Measurements from ENCODE around the gene ANKRD33B. TPM values are rescaled to one million over a fixed set of nuclear protein-coding genes. Genes with fewer than 3 reads are reported as not detected.

ANKRD33B gene
- total RNA-seq, 2 donors from 2014 or later = 10.9 to 18.9 TPM

DNA sequence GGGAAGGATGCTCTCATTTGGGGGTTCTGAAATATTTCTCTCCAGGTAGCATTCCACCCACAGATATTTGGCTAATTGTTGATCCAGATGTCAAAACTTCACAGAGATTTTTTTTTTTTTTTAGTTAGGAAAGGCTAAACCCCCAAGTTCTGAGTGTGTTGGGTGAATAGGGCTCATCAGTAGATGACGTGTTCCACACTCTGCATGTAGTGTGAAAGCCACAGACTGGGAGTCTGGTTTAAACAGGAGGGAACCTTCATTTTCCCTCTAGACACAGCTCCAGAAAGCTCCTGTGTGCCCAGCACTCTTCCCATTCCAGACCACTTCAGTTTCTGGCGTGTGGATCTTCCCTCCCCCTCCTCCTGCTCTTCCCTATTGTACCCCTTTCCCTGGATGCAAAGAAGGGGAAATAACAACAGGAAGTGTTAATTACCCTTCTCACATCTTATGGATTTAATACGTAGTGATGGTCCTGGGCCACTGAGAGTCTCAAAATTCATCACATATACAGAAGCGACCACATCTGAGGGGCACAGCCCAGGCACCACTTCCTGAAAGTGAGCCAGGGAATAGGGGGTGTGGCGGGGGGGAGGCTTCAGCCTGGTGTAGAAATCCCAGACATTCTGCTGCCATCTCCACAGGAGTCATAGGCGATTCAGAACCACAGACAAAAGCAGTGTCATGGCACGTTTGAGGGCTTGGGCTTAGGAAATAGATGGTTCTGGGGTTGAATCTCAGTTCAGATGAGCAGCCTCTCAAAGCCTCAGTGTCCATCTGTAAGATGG, 132.1 kb downstream of the ANKRD33B start:
- no peaks in the 10 kb centered on the region for H3K27me3 Mint-ChIP-seq

DNA sequence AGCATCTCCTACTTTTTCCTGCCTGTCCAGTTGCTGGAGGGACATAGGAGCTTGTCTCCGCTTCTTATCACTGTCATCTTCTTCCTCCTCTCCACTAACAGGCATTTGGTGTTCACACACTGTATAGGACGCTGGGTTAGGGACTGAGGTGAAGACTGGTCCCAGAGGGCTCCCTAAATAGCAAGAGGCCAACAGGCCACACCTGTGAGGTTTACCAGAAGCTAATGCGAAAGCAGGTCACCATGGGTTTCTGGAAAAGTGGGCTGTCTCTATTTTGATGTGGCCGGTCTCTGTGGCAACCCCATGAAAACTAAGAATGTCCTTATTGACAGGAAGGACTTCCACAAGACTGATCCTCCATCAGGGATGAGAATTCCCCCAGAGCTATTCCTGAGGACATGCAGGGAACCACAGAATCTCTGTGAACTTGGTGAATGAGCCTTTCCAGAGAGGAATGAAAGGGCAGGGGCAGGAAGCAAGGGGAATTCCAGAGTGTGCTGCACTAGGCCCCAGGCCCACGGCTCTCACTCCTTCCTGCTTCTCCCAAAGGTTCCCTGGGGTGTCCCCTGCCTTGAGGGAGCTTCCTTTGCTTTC, 135.5 kb downstream of the ANKRD33B start:
- Mint-ChIP-seq H3K27me3 (no peaks in the 10 kb centered on the region), H3K36me3 (no peaks in the 10 kb centered on the region), H3K9me3 (no peaks in the 10 kb centered on the region), H3K27ac (no peak overlapping the region), H3K4me3 (no peak overlapping the region), H3K4me1 (ENCODE audit: low read depth in 2 of 2) (peaks cover 28 to 33% of the 10 kb centered on the region in 2 donors)
- ATAC-seq = no peak
- DNase-seq (ENCODE audit: low spot score) = no peak

More for the DNA sequence above, 132.1 kb downstream of the ANKRD33B start:
- no peaks in the 10 kb centered on the region for H3K9me3 Mint-ChIP-seq
- peak overlapping the region; percentile 46 to 69 for H3K27ac Mint-ChIP-seq
- H3K36me3 Mint-ChIP-seq = no peaks in the 10 kb centered on the region
- peaks cover 21 to 24% of the 10 kb centered on the region in 2 donors for H3K4me1 Mint-ChIP-seq (ENCODE audit: low read depth in 2 of 2)
- peak overlapping the region; percentile 59 for H3K4me3 Mint-ChIP-seq
- ATAC-seq (peak; percentile 89 to 90), DNase-seq (ENCODE audit: low spot score) (no peak)

DNA sequence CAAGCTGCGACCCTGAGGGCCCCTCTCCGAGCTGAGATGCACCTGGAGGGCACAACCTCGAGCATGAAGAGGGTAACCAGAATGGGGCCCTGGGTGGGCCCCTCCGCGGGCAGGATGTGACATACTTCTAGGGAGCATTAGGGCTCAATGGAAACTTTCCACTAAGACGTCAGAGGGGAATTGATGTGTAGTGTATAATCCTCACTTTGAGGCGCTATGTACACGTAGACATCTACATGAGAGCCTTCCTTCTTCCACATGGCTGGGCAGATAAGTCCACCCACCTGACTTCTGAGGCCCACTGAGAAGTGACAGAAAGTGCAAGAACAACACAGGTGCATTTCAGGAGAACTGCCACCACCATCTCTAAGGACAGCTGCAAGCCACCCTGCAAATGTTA, 136.1 kb downstream of the ANKRD33B start:
- Mint-ChIP-seq H3K27me3 (no peaks in the 10 kb centered on the region), H3K9me3 (no peaks in the 10 kb centered on the region), H3K4me1 (ENCODE audit: low read depth in 2 of 2) (peaks cover 32 to 37% of the 10 kb centered on the region in 2 donors), H3K36me3 (no peaks in the 10 kb centered on the region), H3K4me3 (no peak overlapping the region), H3K27ac (no peak overlapping the region)
- ATAC-seq = no peak
- no peak for DNase-seq (ENCODE audit: low spot score)

DNA sequence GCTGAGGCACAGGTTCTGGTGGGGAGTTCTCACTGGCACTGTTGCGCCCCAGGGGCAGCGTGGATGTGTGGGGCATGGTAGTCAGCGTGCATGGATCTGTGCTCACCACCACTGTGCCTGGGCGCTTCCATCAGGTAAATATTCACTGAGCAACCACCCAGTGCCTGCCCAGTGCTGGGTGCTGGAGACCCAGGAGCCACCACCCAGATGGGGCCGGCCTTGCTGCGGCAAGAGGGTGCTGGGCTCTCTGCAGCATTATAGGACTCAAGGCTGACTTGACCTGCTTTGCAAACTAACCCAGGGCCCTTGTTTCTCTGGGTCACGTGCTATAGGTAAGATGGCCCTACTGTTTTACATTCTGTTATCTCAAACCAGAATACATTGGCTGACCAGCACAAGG, 136.6 kb downstream of the ANKRD33B start:
- Mint-ChIP-seq H3K27me3 (no peaks in the 10 kb centered on the region), H3K36me3 (no peaks in the 10 kb centered on the region), H3K9me3 (no peaks in the 10 kb centered on the region), H3K27ac (no peak overlapping the region), H3K4me3 (no peak overlapping the region), H3K4me1 (ENCODE audit: low read depth in 2 of 2) (peaks cover 32 to 37% of the 10 kb centered on the region in 2 donors)
- no peak for ATAC-seq
- no peak for DNase-seq (ENCODE audit: low spot score)

DNA sequence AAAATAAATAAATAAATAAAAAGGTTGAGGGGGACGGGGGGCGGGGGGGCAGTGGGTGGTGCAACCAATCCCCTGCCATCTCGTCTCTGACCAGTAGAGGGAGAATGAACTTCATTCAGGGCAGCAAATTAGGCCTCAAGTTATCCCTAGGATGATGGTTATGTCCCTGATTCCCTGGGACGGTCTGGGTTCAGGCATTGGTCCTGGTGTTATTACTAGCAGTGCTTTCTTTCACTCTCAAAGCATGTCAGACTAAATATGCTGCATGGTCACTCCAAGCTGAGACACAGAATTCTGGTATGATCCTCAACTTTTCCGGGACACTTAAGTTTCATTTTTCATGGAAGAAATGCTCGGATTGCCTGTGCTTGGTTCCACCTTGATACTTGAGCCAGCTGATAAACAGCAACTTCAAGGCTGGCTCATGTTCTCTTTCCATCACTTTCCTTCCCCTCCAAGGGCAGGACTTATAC, 137.7 kb downstream of the ANKRD33B start:
- Mint-ChIP-seq H3K9me3 (no peaks in the 10 kb centered on the region), H3K4me1 (ENCODE audit: low read depth in 2 of 2) (peaks cover 25 to 30% of the 10 kb centered on the region in 2 donors), H3K4me3 (no peak overlapping the region), H3K27ac (no peak overlapping the region), H3K36me3 (no peaks in the 10 kb centered on the region), H3K27me3 (no peaks in the 10 kb centered on the region)
- no peak for ATAC-seq
- no peak for DNase-seq (ENCODE audit: low spot score)

DNA sequence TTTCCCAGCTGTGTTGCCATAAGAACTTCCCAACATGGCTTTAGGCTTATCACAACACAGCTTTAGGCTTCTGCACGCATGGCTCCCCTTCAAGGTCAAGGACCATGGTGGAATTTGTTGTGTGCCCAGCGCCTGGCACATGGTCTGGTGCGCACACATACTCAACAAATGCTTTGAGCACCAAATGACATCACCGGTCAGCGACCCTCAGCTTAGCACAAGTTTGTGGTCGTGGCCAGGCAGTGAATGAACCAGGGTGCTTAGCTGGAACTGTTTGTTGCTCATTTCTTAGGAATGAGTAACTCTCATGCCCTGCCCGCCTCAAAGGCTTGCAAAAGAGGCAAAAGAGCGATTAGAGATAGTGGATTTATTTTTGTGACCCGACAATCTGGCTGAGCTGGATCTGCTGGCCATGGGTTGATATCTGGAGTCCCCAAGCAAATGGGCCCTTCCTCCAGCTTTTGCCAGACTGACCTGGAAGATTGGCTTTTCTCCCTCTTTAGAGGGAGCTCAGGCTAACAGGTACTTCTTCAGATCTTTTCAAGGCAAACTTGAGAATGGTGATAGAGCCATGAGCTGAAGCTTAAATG, 138.3 kb downstream of the ANKRD33B start:
- H3K27me3 Mint-ChIP-seq = no peaks in the 10 kb centered on the region
- H3K9me3 Mint-ChIP-seq = no peaks in the 10 kb centered on the region
- ATAC-seq = no peak
- H3K27ac Mint-ChIP-seq = no peak overlapping the region
- H3K4me1 Mint-ChIP-seq (ENCODE audit: low read depth in 2 of 2) = peaks cover 27 to 32% of the 10 kb centered on the region in 2 donors
- no peak overlapping the region for H3K4me3 Mint-ChIP-seq
- H3K36me3 Mint-ChIP-seq = no peaks in the 10 kb centered on the region
- no peak for DNase-seq (ENCODE audit: low spot score)

DNA sequence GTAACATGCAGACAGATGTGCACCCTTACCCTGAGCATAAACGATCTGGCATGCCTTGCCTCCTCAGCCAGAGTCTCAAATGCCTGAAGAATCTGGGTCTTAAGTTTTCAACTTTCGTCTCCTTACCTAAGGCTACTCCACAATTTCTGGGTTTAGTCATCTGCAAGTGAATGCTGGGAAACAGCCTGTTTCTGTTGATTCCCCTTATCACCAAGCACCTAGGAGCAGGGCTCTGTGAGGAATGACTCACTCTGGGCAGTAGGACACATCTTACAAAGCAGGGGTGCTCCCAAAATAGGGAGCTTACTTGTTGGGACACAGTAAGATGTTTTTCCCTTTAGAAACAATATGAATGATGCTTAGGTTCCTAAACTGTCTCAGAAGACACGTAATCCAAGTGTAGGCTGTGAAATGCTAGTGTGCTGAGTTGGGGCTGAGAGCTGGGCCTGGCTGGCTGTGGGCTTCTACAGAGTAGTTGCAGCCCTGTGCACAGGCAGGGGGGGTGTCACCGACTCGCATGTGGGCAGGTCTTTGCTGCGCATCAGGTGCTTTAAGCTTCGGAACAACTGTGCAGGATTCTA, 139.1 kb downstream of the ANKRD33B start:
- Mint-ChIP-seq H3K4me1 (ENCODE audit: low read depth in 2 of 2) (peaks cover 28 to 37% of the 10 kb centered on the region in 2 donors), H3K27me3 (no peaks in the 10 kb centered on the region), H3K4me3 (no peak overlapping the region), H3K9me3 (no peaks in the 10 kb centered on the region), H3K27ac (peak overlapping the region in 1 of 2 donors; percentile 91), H3K36me3 (no peaks in the 10 kb centered on the region)
- ATAC-seq = no peak
- DNase-seq (ENCODE audit: low spot score) = no peak

DNA sequence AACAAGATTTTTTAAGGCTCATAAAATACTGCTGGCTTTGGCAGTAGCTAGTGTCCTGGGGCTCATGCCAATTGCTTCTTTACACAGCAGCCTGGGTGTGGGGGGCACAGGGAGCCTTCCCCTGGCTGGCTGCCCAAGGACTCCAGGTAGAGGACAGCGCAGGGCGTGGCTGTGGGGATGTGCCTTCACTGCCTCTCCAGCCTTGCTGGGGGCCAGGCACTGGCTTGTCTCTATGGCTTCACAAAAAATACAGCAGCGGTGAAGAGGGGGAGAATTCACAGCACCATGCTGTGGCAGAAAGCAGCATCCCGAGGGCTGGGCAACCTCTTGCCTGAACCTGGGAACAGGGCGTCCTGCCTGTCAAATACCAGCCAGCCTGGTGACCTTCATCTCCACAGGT, 139.8 kb downstream of the ANKRD33B start:
- Mint-ChIP-seq H3K36me3 (no peaks in the 10 kb centered on the region), H3K9me3 (no peaks in the 10 kb centered on the region), H3K4me3 (no peak overlapping the region), H3K27ac (peak overlapping the region in 1 of 2 donors; percentile 91), H3K4me1 (ENCODE audit: low read depth in 2 of 2) (peaks cover 34 to 42% of the 10 kb centered on the region in 2 donors), H3K27me3 (no peaks in the 10 kb centered on the region)
- DNase-seq (ENCODE audit: low spot score) (no peak), ATAC-seq (no peak)

DNA sequence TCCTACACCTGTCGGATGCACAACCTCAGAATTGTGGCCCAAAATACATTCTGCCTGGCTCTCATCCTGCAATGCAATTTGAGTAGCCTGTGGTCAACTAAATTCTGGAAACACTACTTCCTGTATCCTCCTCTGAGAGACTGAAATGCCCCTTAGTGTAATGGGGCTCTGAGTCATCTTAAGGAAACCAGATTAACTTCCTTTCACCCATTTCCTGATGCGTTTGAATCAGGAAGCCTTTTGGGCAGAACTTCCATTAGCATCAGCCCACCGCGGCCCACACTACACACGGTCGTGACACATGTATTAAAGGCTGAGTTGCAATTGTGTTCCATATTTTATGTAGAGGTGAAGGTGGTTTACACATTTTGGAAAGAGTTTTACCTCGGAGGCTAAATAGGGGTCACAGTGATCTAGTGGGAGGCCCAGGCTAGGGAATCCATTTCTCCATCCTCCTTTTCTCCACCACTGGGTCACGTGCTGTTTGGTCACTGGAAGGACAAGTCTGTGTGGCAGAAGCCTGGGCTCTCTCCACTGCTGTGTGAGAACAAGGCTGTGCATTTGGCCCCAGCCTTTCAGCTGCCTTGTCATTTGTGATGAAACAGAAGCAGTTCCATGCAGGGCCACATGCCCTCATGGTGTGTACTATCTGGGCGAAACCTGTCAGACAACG, 141.2 kb downstream of the ANKRD33B start:
- ATAC-seq = peak; percentile 68 to 78
- H3K27me3 Mint-ChIP-seq = no peaks in the 10 kb centered on the region
- no peaks in the 10 kb centered on the region for H3K36me3 Mint-ChIP-seq
- H3K4me1 Mint-ChIP-seq (ENCODE audit: low read depth in 2 of 2) = peaks cover 34 to 41% of the 10 kb centered on the region in 2 donors
- DNase-seq (ENCODE audit: low spot score) = no peak
- H3K27ac Mint-ChIP-seq = peak overlapping the region; percentile 71 to 91
- H3K4me3 Mint-ChIP-seq = peak overlapping the region; percentile 50
- no peaks in the 10 kb centered on the region for H3K9me3 Mint-ChIP-seq

DNA sequence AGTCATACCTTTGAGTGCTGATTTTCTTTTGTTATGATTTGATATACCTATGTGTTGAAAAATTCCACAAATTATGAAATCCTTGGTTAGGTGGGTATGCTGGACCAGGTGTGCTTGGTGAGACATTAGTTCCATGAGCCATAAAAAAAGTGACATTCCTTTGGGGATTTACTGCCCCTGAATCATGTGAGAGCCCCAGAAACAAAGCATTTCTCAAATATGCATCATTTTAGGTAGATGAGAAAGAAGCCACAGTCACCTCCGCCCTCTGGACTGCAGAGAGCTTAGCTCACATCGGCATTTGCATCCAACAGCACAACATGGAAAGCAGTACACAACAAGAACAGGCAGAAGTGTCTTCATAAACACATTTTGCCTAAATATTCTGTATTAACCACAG, 141.9 kb downstream of the ANKRD33B start:
- no peaks in the 10 kb centered on the region for H3K36me3 Mint-ChIP-seq
- no peak for ATAC-seq
- H3K4me1 Mint-ChIP-seq (ENCODE audit: low read depth in 2 of 2) = peaks cover 37 to 43% of the 10 kb centered on the region in 2 donors
- peak overlapping the region; percentile 71 to 91 for H3K27ac Mint-ChIP-seq
- no peak for DNase-seq (ENCODE audit: low spot score)
- no peaks in the 10 kb centered on the region for H3K9me3 Mint-ChIP-seq
- H3K4me3 Mint-ChIP-seq = no peak overlapping the region
- H3K27me3 Mint-ChIP-seq = no peaks in the 10 kb centered on the region

DNA sequence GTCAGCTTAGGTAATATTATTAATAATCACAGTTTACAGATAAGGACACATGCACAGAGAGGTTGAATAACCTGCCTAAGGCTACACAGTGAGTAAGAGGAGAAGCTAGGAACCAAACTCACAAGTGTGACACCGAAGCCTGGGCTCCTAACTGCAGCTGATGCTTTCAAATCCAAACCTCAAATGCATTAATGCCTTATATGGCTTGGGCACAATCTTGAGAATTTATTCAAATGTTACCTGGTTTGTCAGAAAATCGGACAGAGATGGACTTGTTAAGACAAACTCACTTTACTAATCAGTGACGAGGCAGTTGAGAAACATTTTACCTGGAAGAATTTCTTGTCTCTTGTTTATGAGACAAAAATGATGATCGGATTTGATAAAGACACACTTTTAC, 142.5 kb downstream of the ANKRD33B start:
- Mint-ChIP-seq H3K4me3 (no peak overlapping the region), H3K9me3 (no peaks in the 10 kb centered on the region), H3K27ac (peak overlapping the region in 1 of 2 donors; percentile 91), H3K36me3 (no peaks in the 10 kb centered on the region), H3K4me1 (ENCODE audit: low read depth in 2 of 2) (peaks cover 42 to 46% of the 10 kb centered on the region in 2 donors), H3K27me3 (no peaks in the 10 kb centered on the region)
- ATAC-seq (no peak), DNase-seq (ENCODE audit: low spot score) (no peak)

Data from natural killer cell treated with Interleukin-12 subunit alpha and Interleukin-12 subunit beta and Interleukin-15 and Interleukin-18, amount 100 ng/mL, for 72 hours (primary cell).